HG03045 (cell line): ENCODE results near the gene MEGF10.
A peak's percentile ranks its signal among the peaks of the same experiment; 100 is the strongest.

Experiments
- ATAC-seq: cut with Tn5 transposase; IDR thresholded peaks from one replicate; pipeline ENCODE4 v1.9.1; 2021; ENCODE audit warnings: mild to moderate bottlenecking, moderate library complexity; ENCODE audit not compliant: unreplicated experiment

Gene MEGF10

GRCh38 chr5:127409246-127409917 lies 118.8 kb downstream of the MEGF10 start:
- ATAC-seq, result no peak

GRCh38 chr5:127409921-127410675 lies 119.5 kb downstream of the MEGF10 start:
- peak; percentile 53 for ATAC-seq

- ATAC-seq, result no peak
Observed at GRCh38 chr5:127410959-127411358, 120.4 kb downstream of the MEGF10 start.

DNA sequence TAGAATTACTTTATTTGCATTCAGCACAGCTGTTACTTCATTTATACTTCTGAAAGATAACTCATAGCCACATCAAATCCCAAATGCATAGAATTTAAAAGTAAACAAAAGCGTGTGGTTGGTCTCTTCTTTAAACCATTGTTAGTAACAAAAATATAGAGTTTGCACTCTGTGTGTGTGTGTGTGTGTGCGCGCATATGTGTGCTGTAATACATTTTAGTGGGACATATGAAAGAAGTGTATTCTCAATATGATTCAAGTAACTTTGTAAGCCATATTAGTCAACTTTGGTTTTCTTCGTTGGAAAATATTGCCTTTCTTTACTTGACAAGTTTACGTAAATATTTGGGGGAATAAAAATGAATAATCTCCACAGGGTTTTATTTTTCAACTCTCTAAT lies 120.8 kb downstream of the MEGF10 start:
- ATAC-seq, result no peak

DNA sequence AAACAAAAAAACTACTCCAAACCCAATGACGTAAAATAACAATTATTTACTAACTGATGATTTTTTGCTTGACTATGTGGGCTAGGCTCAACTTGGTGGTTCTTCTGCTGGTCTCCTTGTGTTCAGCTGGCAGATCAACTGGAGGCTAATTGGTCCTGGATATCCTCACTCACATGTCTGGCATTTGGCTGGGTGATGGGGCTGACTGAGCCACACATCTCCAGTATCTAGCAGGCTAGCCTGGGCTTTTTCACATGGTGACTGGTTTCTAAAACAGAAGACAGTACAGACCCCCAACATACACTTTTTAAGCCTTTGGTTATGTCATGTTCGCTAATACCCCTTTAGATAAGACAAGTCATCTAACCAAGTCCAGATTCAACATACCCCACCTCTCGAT lies 122.1 kb downstream of the MEGF10 start:
- ATAC-seq, result no peak

DNA sequence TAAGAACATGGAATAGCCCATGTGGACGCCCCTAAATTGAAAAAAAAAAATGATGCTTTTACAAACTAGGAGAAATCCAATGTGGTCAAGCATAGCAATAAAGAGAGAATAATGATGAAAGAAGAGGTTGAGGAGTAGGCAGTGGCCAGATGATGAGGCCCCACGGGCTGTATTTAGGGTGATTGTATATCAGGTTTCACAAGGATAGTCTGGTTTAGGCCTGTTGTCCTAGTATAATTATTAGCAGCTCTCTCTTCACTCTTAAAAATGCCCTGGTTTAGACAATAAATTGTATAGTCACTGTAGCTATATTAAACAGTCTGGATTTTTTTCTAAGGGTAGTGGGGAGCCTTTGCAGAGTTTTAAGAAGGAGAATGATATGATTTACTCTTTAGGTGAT lies 124.4 kb downstream of the MEGF10 start:
- no peak for ATAC-seq

DNA sequence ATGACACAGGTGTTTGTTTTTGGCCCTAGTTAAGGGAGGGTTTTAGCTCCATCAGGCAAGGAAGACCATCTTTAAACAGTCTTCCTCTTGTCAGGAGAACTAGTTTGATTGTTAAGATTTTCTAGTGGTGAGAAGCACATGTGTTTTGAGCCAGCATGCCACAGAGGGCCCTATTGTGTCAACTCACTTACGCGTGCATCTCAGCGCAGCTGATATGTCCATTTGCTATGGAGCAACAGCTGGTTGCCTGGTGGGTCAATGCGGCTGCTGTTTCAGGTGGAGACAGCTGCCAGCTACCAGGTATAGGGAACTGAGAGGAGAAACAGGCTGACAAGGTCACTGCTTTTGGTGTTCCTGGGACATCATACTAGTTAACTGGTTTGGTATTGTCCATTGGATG lies 126.3 kb downstream of the MEGF10 start:
- ATAC-seq, result no peak

DNA sequence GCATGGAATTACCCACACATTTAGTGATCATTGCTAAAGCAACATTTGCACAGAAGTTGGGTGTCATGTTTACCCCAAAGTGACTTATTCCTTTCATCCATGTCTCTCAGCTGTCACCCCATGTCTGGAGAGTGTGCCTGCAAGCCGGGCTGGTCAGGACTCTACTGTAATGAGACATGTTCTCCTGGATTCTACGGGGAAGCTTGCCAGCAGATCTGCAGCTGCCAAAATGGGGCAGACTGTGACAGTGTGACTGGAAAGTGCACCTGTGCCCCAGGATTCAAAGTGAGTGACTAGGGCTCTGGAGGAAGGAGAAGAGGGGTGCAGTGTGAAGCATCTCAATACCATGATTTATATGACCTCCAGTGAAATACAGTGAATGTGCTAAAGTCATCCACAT lies 126.9 kb downstream of the MEGF10 start:
- ATAC-seq, result no peak

DNA sequence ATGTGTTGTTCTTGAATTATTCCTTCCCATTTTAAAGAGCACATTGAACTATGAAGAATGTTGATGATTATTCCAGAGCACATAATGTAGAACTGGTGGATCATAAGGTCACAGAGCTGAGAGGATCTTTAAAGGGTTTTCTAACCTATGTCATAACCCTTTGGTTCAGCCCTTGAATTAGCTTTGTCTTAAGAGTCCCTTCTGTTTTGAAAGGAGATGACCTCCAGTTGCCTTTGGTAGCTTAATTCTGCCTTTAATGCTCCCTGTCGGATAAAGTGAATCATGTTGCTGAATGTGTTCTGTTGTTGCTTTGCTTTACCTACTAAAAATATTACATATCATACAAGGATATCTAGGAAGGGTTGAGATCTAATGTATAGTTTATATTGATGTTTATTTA lies 127.8 kb downstream of the MEGF10 start:
- ATAC-seq, result no peak

DNA sequence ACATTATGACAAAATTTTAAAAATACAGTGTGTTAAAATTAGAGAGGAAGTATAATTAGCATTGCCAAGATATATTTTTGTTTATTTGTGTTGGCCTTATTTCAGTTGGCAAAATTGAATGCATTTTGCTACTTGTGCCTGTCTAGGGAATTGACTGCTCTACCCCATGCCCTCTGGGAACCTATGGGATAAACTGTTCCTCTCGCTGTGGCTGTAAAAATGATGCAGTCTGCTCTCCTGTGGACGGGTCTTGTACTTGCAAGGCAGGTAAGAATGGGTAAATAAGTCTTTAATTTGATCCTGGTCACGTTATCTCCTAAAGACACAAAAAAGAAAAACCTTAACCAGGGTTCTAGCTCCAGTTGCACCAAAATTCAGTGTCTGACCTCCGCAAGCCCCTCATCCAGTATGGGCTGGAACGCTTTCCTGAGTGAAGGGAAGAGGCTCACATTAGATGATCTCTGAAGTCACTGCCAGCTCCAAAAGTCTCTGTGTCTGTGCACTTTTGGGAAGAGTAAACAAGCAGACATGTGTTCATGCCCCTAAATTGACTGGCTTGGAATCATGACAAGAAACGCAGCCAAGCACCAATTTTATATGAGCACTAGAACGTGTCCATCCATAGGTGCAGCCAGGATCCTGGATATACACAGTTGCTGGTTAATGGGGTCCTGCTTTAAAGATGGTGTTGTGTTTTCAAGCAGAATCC lies 128.5 kb downstream of the MEGF10 start:
- no peak for ATAC-seq

GRCh38 chr5:127419683-127420257 lies 129.2 kb downstream of the MEGF10 start:
- ATAC-seq, result no peak

DNA sequence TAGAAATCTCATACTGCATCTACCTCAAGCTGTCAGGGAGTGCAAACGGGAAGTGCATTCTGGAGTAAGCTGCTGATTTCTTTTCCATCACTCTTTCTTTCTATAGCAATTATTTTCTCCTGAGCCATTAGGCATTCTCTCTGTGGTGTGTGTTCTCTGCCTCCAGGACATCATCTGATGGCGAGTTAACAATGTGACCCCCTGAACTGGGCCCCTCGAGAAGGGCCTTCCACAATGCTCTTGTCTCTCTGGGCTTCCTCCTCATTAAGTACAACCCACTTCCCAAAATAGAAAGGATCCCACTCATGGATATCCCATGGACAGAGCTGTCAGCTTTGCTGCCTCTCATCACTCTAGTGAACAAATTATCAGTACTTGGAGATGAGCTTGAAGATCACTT lies 130.2 kb downstream of the MEGF10 start:
- ATAC-seq, result no peak

DNA sequence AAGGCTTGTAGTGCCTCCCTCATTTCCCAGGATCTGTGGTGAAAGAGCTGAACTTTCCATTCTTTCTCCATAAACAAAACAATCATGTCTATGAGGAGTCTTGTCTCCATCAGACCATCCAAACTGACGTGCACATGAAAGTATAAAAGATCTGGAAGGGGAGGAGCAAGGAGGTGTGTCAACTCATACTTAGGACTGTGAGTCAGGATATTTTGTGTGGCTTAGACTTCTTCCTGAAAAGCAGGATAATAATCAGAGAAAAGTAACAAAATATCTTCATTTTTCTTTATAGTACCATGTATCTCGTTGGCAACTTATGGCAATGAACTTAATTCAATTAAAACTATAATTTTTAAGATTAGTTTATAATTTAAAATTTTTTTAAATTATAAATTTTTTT lies 130.9 kb downstream of the MEGF10 start:
- no peak for ATAC-seq

DNA sequence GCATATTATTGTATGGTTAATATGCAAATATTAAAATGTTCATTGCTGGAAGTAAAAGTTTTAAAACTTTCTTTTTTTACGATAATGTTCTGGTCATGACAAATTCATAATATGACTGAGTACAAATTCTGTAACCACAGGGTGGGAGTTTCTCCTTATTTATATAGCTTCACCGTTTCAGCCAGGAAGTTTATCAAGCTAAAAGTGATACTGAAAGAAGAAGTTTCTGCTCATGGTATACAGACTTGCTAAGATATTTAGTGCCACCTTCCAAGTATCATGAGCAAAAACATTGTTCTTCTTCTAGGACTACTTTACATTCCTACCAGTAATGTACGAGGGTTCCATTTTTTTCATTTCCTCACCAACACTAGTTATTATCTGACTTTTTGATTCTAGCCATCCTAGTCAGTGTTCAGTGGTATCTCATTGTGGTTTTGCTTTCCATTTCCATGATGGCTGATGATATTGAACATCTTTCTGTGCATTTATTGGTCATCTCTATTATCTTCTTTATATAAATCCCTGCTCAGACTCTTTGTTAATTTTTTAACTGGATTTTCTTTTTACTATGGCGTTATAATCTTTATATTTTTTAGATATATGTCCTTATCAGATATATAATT lies 132.7 kb downstream of the MEGF10 start:
- ATAC-seq, result peak; percentile 52

- ATAC-seq, result no peak
Observed at GRCh38 chr5:127425037-127425436, 134.4 kb downstream of the MEGF10 start.

DNA sequence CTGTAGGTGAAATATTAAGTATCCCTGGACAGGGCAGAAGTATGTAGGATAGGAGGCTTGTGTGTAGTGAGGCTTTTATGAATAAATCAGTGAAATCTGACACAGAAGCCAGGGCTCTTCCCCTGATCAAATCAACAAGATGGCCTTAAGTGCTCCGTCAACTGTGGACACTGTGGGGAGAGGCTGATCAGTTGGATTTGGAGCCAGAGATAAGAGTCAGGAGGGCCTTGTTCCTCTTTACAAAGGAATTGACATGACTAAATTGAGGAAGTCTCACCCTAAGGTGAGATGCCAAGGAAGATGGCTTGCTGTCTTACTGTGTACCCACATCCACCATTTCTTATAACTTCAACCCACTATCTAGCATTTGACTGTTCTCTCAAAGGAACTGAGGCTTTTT lies 135.3 kb downstream of the MEGF10 start:
- no peak for ATAC-seq

DNA sequence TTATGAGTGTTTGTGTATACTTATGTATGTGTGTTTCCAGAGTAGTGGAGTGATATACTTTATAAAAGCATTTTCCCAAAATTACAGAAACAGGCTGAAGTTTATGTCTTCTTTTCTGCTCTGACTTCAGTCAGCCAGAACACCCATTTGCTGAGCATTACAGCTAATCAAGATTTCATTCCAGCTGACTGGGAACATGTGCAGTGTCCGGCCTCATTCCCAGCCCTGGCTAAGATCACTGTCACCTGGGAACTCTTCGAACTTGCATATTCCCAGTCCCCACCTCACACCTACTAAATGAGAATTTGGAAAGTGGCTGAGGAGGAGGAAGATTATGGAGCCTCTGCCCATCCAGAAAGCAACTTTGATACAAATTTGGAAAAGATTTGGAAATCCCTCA lies 136.1 kb downstream of the MEGF10 start:
- ATAC-seq, result no peak

- ATAC-seq, result no peak
Observed at GRCh38 chr5:127428276-127428675, 137.7 kb downstream of the MEGF10 start.

- no peak for ATAC-seq
Observed at GRCh38 chr5:127428748-127429147, 138.2 kb downstream of the MEGF10 start.

GRCh38 chr5:127429928-127430327 lies 139.3 kb downstream of the MEGF10 start:
- ATAC-seq, result no peak

GRCh38 chr5:127430627-127431026 lies 140.0 kb downstream of the MEGF10 start:
- no peak for ATAC-seq
